Muscle layer of colon (tissue), 2 donors: ENCODE data around the gene RAPGEF5.

ENCODE experiments used
- H3K27ac ChIP-seq: one replicate; pipeline ENCODE4 v1.7.0; 2013; ENCODE audit warnings: low read depth, mild to moderate bottlenecking, low read length, moderate library complexity
- H3K27me3 ChIP-seq, 2 donors: one replicate each; pipeline ENCODE4 v1.7.0; 2013; ENCODE audit warnings: low read length in 2 of 2, mild to moderate bottlenecking in 2 of 2; ENCODE audit not compliant: insufficient read depth in 2 of 2, control insufficient read depth in 1 of 2
- H3K36me3 ChIP-seq: one replicate; pipeline ENCODE4 v1.7.0; 2013; ENCODE audit warnings: mild to moderate bottlenecking, low read length; ENCODE audit not compliant: insufficient read depth
- H3K4me1 ChIP-seq: one replicate; pipeline ENCODE4 v1.7.0; 2013; ENCODE audit warnings: mild to moderate bottlenecking, low read length; ENCODE audit not compliant: insufficient read depth
- H3K4me3 ChIP-seq, 2 donors: one replicate each; pipeline ENCODE4 v1.7.0; 2013; ENCODE audit warnings: low read length in 2 of 2, low read depth in 1 of 2, mild to moderate bottlenecking in 1 of 2, moderate library complexity in 1 of 2
- H3K9ac ChIP-seq: one replicate; pipeline ENCODE4 v1.7.0; 2013; ENCODE audit warnings: low read length
- H3K9me3 ChIP-seq: one replicate; pipeline ENCODE4 v1.7.0; 2013; ENCODE audit warnings: mild to moderate bottlenecking, low read length
- donor health status: abdominal sarcoma.
- donor health status: Adenocarcinoma of cecum.

Gene RAPGEF5

GRCh38 chr7:22395222-22395621 lies 38.3 kb upstream of the RAPGEF5 start:
- no peaks in the 10 kb centered on the region for H3K27me3 ChIP-seq
- no peak overlapping the region for H3K9ac ChIP-seq
- no peaks in the 10 kb centered on the region for H3K9me3 ChIP-seq
- no peak overlapping the region for H3K27ac ChIP-seq
- no peaks in the 10 kb centered on the region for H3K4me1 ChIP-seq
- no peaks in the 10 kb centered on the region for H3K36me3 ChIP-seq
- H3K4me3 ChIP-seq = no peak overlapping the region

GRCh38 chr7:22394739-22395138 lies 37.8 kb upstream of the RAPGEF5 start:
- no peak overlapping the region for H3K4me3 ChIP-seq
- H3K27me3 ChIP-seq = no peaks in the 10 kb centered on the region
- no peaks in the 10 kb centered on the region for H3K9me3 ChIP-seq
- no peaks in the 10 kb centered on the region for H3K4me1 ChIP-seq
- H3K36me3 ChIP-seq = no peaks in the 10 kb centered on the region
- H3K27ac ChIP-seq = no peak overlapping the region
- no peak overlapping the region for H3K9ac ChIP-seq

- Histone ChIP-seq H3K27me3 (no peaks in the 10 kb centered on the region), H3K36me3 (no peaks in the 10 kb centered on the region), H3K4me3 (no peak overlapping the region), H3K9ac (no peak overlapping the region), H3K4me1 (no peaks in the 10 kb centered on the region), H3K27ac (no peak overlapping the region), H3K9me3 (no peaks in the 10 kb centered on the region)
These were observed 37.2 kb upstream of the RAPGEF5 start for GRCh38 chr7:22393913-22394729.

- H3K36me3 ChIP-seq = no peaks in the 10 kb centered on the region
These were observed 33.6 kb upstream of the RAPGEF5 start for GRCh38 chr7:22390516-22390915.

GRCh38 chr7:22389892-22390291 lies 32.9 kb upstream of the RAPGEF5 start:
- Histone ChIP-seq H3K36me3 (no peaks in the 10 kb centered on the region), H3K9ac (no peak overlapping the region), H3K9me3 (no peaks in the 10 kb centered on the region), H3K4me3 (no peak overlapping the region), H3K27me3 (no peaks in the 10 kb centered on the region), H3K4me1 (no peaks in the 10 kb centered on the region), H3K27ac (no peak overlapping the region)

More at GRCh38 chr7:22390516-22390915, 33.6 kb upstream of the RAPGEF5 start:
- Histone ChIP-seq H3K9ac (no peak overlapping the region), H3K4me1 (no peaks in the 10 kb centered on the region), H3K9me3 (no peaks in the 10 kb centered on the region), H3K4me3 (no peak overlapping the region), H3K27ac (no peak overlapping the region), H3K27me3 (no peaks in the 10 kb centered on the region)

- H3K9me3 ChIP-seq = no peaks in the 10 kb centered on the region
- no peak overlapping the region for H3K4me3 ChIP-seq
- no peaks in the 10 kb centered on the region for H3K4me1 ChIP-seq
- H3K27me3 ChIP-seq = no peaks in the 10 kb centered on the region
- no peak overlapping the region for H3K9ac ChIP-seq
- no peak overlapping the region for H3K27ac ChIP-seq
- no peaks in the 10 kb centered on the region for H3K36me3 ChIP-seq
These were observed 30.6 kb upstream of the RAPGEF5 start for GRCh38 chr7:22387583-22387982.

- Histone ChIP-seq H3K27ac (no peak overlapping the region), H3K36me3 (no peaks in the 10 kb centered on the region), H3K9ac (no peak overlapping the region), H3K9me3 (no peaks in the 10 kb centered on the region), H3K27me3 (no peaks in the 10 kb centered on the region), H3K4me3 (no peak overlapping the region), H3K4me1 (no peaks in the 10 kb centered on the region)
These were observed 29.9 kb upstream of the RAPGEF5 start for GRCh38 chr7:22386865-22387264.

GRCh38 chr7:22386206-22386858 lies 29.4 kb upstream of the RAPGEF5 start:
- Histone ChIP-seq H3K9ac (no peak overlapping the region), H3K9me3 (no peaks in the 10 kb centered on the region), H3K4me1 (no peaks in the 10 kb centered on the region), H3K36me3 (no peaks in the 10 kb centered on the region), H3K27ac (no peak overlapping the region), H3K27me3 (no peaks in the 10 kb centered on the region), H3K4me3 (no peak overlapping the region)

- H3K9ac ChIP-seq = no peak overlapping the region
- no peaks in the 10 kb centered on the region for H3K4me1 ChIP-seq
- H3K36me3 ChIP-seq = no peaks in the 10 kb centered on the region
- H3K4me3 ChIP-seq = no peak overlapping the region
- H3K27ac ChIP-seq = no peak overlapping the region
- H3K27me3 ChIP-seq = no peaks in the 10 kb centered on the region
- H3K9me3 ChIP-seq = no peaks in the 10 kb centered on the region
These were observed 28.4 kb upstream of the RAPGEF5 start for GRCh38 chr7:22385326-22385725.

GRCh38 chr7:22380333-22380732 lies 23.4 kb upstream of the RAPGEF5 start:
- Histone ChIP-seq H3K36me3 (no peaks in the 10 kb centered on the region), H3K9ac (no peak overlapping the region), H3K9me3 (no peaks in the 10 kb centered on the region), H3K4me3 (no peak overlapping the region), H3K27me3 (no peaks in the 10 kb centered on the region), H3K4me1 (no peaks in the 10 kb centered on the region), H3K27ac (no peak overlapping the region)

- H3K4me3 ChIP-seq = no peak overlapping the region
- H3K9ac ChIP-seq = no peak overlapping the region
- no peaks in the 10 kb centered on the region for H3K36me3 ChIP-seq
- H3K4me1 ChIP-seq = no peaks in the 10 kb centered on the region
- no peak overlapping the region for H3K27ac ChIP-seq
- no peaks in the 10 kb centered on the region for H3K27me3 ChIP-seq
- H3K9me3 ChIP-seq = no peaks in the 10 kb centered on the region
These were observed 21.4 kb upstream of the RAPGEF5 start for GRCh38 chr7:22378199-22378980.
